Omental fat pad (tissue), 4 donors: Measurements from ENCODE around the gene RPS29. TPM values are rescaled to one million over a fixed set of nuclear protein-coding genes. Genes with fewer than 3 reads are reported as not detected.

Experiments used
- ATAC-seq: fragments of 150-250 bp; one replicate; pipeline ENCODE4 v1.9.1; 2016; ENCODE audit warnings: mild to moderate bottlenecking, moderate library complexity; ENCODE audit not compliant: low FRiP score
- DNase-seq: peaks from one replicate; pipeline ENCODE4 v3.0.0-alpha.2; 2019; ENCODE audit warnings: low spot score
- small RNA-seq: library from RNA; depleted of rRNA; stranded (forward); fragments of <200 nt; gene quantifications from one replicate; pipeline ENCODE3, GENCODE V24; 2016
- total RNA-seq, 4 donors: library from RNA; depleted of rRNA; stranded (reverse); fragments of >200 nt; gene quantifications; one replicate each; pipeline ENCODE4 v1.1.0, GENCODE V29; 2016
- TF ChIP-seq, protein P1 (sequence below), 3 donors: fragments of 450-650 bp; IDR thresholded peaks; one replicate each; pipeline ENCODE4 v1.5.1; 2016 to 2017; ENCODE audit warnings: antibody characterized with exemption in 3 of 3, mild to moderate bottlenecking in 3 of 3, moderate library complexity in 2 of 3

The RPS29 gene
- total RNA-seq, 4 donors from 2014 or later = 4,173 to 10,135 (median 9,095) TPM

DNA sequence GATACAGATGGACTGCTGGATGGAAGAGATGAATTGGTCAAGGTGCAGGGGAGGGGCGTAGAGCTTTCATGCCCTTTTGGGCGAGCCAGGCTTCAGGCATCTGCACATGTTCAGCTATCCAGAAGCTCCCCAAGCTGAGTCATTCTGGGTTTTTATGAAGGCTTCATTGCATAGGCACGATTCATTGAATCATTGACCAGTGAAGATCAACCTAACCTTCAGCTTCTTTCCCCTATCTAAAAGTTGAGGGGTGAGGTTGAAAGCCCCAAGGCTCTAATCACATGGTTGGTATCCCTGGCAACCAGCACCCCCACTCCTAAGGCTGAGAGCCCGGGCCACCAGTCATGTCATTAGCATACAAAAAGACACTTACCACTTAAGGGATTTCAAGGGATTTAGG lies 36.3 kb downstream of the RPS29 start:
- TF ChIP-seq, protein P1, sequence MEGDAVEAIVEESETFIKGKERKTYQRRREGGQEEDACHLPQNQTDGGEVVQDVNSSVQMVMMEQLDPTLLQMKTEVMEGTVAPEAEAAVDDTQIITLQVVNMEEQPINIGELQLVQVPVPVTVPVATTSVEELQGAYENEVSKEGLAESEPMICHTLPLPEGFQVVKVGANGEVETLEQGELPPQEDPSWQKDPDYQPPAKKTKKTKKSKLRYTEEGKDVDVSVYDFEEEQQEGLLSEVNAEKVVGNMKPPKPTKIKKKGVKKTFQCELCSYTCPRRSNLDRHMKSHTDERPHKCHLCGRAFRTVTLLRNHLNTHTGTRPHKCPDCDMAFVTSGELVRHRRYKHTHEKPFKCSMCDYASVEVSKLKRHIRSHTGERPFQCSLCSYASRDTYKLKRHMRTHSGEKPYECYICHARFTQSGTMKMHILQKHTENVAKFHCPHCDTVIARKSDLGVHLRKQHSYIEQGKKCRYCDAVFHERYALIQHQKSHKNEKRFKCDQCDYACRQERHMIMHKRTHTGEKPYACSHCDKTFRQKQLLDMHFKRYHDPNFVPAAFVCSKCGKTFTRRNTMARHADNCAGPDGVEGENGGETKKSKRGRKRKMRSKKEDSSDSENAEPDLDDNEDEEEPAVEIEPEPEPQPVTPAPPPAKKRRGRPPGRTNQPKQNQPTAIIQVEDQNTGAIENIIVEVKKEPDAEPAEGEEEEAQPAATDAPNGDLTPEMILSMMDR (IDR thresholded peaks at IDR 0.05) = no peak
- ATAC-seq (peak; percentile 79), DNase-seq (no peak)

DNA sequence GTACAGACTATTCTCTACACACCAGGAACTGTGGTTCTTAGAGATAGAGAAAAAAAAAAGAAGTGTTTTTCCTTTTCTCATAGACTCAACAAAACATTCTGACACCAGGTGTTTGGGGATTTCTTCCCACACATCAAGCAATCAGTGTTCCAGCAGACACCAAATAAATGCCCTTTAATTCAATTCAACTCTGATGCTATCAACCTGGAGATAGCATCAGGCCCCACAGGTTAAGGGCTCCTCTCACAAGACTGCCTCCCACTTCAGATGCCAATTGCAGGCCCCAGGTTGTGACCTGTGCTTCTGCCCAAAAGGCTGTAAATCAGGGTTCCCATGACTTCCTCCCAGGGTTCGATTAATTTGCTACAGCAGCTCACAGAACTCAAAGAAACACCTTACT lies 36.7 kb downstream of the RPS29 start:
- DNase-seq = no peak
- TF ChIP-seq, protein P1 (IDR thresholded peaks at IDR 0.05) = no peak
- ATAC-seq = no peak

GRCh38 chr14:49546766-49547165 lies 39.4 kb downstream of the RPS29 start:
- TF ChIP-seq, protein P1 (IDR thresholded peaks at IDR 0.05) = no peak
- no peak for ATAC-seq
- DNase-seq = no peak

DNA sequence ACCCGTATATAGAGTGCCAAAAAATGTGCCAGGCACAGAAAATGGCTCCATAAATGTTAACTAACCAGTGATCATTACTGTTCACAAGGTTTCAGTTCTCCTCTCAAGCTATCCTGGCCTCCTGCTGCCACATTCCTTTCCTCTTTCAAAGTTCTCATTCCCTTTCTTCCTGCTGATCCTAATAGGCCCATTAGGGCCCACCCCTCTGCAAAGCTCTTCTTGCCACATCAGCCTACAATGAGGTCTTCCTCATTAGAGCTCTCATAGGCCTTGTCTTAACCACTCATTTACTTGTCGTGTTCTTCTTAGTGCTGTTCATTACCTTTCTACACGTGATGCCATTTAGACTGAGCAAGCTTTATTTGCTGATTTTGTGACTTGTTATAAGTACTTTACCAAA lies 40.5 kb downstream of the RPS29 start:
- ATAC-seq (no peak), DNase-seq (no peak)
- TF ChIP-seq, protein P1 (IDR thresholded peaks at IDR 0.05) = no peak

DNA sequence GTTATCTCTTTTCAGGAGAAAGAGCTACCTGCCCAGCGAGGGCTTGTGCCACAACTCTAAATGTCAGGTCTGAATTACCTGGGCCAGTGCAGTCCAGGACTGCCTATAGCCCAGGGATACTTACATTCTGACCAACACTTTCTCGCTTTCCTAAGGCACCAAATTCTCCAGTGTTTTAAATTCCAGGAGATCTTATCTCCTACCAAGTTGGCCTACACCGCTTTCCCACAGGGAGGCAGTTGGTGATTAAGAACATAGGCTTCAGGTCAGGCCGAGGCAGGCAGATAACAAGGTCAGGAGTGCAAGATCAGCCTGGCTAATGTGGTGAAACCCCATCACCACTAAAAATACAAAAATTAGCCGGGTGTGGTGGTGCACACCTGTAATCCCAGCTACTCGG lies 41.1 kb downstream of the RPS29 start:
- TF ChIP-seq, protein P1 (IDR thresholded peaks at IDR 0.05) = no peak

DNA sequence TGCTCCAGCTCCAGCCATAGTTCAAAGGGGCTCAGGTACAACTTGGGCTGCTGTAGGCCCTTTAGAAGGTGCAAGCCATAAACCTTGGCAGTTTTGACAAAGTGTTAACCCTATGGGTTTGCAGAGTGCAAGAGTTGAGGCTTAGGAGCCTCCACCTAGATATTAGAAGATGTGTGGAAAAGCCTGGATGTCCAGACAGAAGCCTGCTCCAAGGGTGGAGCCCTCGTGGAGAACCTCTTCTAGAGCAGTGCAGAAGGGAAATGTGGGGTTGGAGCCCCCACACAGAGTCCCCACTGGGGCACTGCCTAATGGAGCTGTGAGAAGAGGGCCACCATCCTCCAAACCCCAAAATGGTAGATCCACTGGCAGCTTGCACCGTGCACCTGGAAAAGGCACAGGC lies 45.1 kb downstream of the RPS29 start:
- TF ChIP-seq, protein P1 (IDR thresholded peaks at IDR 0.05) = no peak
- DNase-seq (no peak), ATAC-seq (no peak)

More for the DNA sequence above, 41.1 kb downstream of the RPS29 start:
- DNase-seq (no peak), ATAC-seq (no peak)

GRCh38 chr14:49538852-49539251 lies 47.3 kb downstream of the RPS29 start:
- TF ChIP-seq, protein P1 (IDR thresholded peaks at IDR 0.05) = no peak
- no peak for ATAC-seq
- no peak for DNase-seq

Small RNA genes within 50 kb of the gene (small RNA-seq; reads per million reads assigned to genes)
- gene AL139099.3 (not detected), gene AL139099.4 (not detected), gene RF00019 (not detected), gene RNA5SP384 (not detected)

Other genes starting within 250 kb of the RPS29 start
- gene LRR1, start 12.6 kb upstream of the RPS29 start, total RNA-seq = 10 to 100 TPM in 2 of 4 donors, 1 to 10 TPM in 2; 5.0 to 15.6 (median 8.1) TPM
- gene RPL36AL, start 34.2 kb upstream of the RPS29 start, total RNA-seq = 100 to 1,000 TPM; 150 to 280 (median 234) TPM
- 10 to 100 TPM; 32.3 to 70.6 (median 36.5) TPM for gene MGAT2, start 34.4 kb upstream of the RPS29 start, total RNA-seq
- gene DNAAF2, start 48.9 kb upstream of the RPS29 start, total RNA-seq = 10 to 100 TPM in 2 of 4 donors, 1 to 10 TPM in 2; 7.2 to 16.5 (median 10.3) TPM
- 1 to 10 TPM in 3 of 4 donors, under 1 TPM in 1; 0.84 to 2.6 (median 2.1) TPM for gene POLE2, start 101.8 kb upstream of the RPS29 start, total RNA-seq
- 10 to 100 TPM in 1 of 4 donors, 1 to 10 TPM in 3; 2.9 to 10.2 (median 7.1) TPM for gene KLHDC1, start 106.7 kb upstream of the RPS29 start, total RNA-seq
- 10 to 100 TPM; 30.5 to 82.4 (median 50.6) TPM for gene KLHDC2, start 181.8 kb upstream of the RPS29 start, total RNA-seq